ENCODE measurements around the gene IQCM.

- TF ChIP-seq, protein P1, sequence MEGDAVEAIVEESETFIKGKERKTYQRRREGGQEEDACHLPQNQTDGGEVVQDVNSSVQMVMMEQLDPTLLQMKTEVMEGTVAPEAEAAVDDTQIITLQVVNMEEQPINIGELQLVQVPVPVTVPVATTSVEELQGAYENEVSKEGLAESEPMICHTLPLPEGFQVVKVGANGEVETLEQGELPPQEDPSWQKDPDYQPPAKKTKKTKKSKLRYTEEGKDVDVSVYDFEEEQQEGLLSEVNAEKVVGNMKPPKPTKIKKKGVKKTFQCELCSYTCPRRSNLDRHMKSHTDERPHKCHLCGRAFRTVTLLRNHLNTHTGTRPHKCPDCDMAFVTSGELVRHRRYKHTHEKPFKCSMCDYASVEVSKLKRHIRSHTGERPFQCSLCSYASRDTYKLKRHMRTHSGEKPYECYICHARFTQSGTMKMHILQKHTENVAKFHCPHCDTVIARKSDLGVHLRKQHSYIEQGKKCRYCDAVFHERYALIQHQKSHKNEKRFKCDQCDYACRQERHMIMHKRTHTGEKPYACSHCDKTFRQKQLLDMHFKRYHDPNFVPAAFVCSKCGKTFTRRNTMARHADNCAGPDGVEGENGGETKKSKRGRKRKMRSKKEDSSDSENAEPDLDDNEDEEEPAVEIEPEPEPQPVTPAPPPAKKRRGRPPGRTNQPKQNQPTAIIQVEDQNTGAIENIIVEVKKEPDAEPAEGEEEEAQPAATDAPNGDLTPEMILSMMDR (conservative IDR thresholded peaks at IDR 0.05 in 1 of 2, IDR thresholded peaks at IDR 0.05 in 1 of 2; ENCODE audit: extremely low read depth in 1 of 2, insufficient read depth in 1 of 2, low read depth in 1 of 2, low read length in 2 of 2) = no peak
- no peak for TF ChIP-seq EZH2 (IDR thresholded peaks at IDR 0.05; ENCODE audit: borderline replicate concordance, low read length)
Measured at GRCh38 chr4:149512501-149512900, 303.1 kb downstream of the IQCM start.
